ENCODE measurements around the gene ERBB4.

Gene ERBB4

DNA sequence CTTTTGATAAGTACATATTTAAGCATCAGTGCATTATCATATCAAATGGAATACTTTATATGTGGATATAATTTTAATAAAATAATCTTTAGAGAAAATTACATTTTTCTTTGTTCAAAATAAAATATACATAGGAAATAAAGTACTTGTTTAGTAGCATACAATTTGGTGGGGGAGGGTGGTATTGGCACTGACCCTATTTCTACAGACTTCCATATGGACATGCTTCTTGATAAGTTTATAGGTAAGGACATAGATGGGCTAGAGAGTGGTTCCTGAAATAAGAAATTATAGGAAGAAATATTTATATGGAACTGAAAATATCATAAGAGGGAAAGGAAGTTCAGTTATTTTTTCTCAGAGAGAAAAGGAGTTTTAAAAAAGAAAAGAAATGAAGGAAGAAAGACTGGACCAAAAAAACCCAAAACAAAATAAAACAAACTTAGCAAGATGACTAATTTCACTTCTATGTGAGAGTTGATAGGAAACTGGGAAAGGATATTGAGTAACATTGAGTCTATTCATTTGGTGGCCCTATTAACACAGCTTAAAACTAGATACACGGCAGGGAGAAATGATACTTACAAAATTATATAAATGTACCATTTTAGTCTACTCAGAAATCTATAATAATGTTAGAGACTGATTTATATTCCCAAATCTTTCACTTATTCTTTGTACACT is 505.9 kb downstream of the ERBB4 start:
- H3K4me3 ChIP-seq (ENCODE audit: low read length): no peak overlapping the region
- TF ChIP-seq, protein P1, sequence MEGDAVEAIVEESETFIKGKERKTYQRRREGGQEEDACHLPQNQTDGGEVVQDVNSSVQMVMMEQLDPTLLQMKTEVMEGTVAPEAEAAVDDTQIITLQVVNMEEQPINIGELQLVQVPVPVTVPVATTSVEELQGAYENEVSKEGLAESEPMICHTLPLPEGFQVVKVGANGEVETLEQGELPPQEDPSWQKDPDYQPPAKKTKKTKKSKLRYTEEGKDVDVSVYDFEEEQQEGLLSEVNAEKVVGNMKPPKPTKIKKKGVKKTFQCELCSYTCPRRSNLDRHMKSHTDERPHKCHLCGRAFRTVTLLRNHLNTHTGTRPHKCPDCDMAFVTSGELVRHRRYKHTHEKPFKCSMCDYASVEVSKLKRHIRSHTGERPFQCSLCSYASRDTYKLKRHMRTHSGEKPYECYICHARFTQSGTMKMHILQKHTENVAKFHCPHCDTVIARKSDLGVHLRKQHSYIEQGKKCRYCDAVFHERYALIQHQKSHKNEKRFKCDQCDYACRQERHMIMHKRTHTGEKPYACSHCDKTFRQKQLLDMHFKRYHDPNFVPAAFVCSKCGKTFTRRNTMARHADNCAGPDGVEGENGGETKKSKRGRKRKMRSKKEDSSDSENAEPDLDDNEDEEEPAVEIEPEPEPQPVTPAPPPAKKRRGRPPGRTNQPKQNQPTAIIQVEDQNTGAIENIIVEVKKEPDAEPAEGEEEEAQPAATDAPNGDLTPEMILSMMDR (IDR thresholded peaks at IDR 0.05; ENCODE audit: insufficient read depth, low read depth, low read length, missing control alignments): no peak
- DNase-seq (ENCODE audit: low read depth): peak; percentile 56

DNA sequence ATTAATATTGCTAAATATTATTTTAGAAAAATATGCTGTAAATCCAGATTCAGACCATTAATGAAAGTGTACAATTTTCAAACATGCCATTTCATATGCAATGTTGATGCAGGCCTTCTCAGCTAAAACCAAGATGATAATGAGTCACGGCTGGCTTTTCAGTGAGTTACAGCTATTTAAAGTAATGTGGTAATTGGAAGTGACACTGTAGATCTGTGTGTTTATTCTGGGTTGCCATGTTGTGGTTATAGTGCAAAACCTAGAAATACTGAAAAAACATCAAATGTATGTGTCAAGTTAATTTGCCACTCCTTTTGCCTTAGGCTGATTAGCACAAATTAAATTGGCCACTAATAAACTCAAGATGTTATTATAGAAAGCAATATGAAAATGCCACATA is 506.6 kb downstream of the ERBB4 start:
- no peak overlapping the region for H3K4me3 ChIP-seq (ENCODE audit: low read length)
- peak; percentile 61 for DNase-seq (ENCODE audit: low read depth)
- TF ChIP-seq, protein P1 (IDR thresholded peaks at IDR 0.05; ENCODE audit: insufficient read depth, low read depth, low read length, missing control alignments): no peak

DNA sequence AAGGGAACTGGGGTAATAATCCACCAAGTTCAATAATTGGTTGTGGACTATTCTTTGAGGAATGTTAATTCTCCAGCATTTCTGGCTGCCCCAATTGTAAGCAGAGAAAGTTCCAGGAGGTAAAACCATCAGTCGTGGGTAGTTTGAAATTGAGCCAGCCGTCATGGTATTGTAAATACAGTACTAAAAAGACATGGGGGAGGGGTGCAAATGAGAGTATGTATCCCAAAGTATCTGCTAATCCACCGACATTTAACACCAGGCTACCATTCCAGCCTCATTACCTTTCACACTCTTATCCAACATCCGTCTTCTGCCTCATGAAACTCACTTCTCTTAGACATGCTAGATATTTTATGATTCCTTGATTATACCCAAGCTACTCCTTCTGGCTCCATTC is 507.9 kb downstream of the ERBB4 start:
- TF ChIP-seq, protein P1 (IDR thresholded peaks at IDR 0.05; ENCODE audit: insufficient read depth, low read depth, low read length, missing control alignments): no peak
- DNase-seq (ENCODE audit: low read depth): no peak

GRCh38 chr2:212028798-212029394 is 509.7 kb downstream of the ERBB4 start:
- TF ChIP-seq, protein P1 (IDR thresholded peaks at IDR 0.05; ENCODE audit: insufficient read depth, low read depth, low read length, missing control alignments): no peak
- DNase-seq (ENCODE audit: low read depth): no peak
- H3K4me3 ChIP-seq (ENCODE audit: low read length): no peak overlapping the region

More for the DNA sequence above, 507.9 kb downstream of the ERBB4 start:
- H3K4me3 ChIP-seq (ENCODE audit: low read length): no peak overlapping the region

DNA sequence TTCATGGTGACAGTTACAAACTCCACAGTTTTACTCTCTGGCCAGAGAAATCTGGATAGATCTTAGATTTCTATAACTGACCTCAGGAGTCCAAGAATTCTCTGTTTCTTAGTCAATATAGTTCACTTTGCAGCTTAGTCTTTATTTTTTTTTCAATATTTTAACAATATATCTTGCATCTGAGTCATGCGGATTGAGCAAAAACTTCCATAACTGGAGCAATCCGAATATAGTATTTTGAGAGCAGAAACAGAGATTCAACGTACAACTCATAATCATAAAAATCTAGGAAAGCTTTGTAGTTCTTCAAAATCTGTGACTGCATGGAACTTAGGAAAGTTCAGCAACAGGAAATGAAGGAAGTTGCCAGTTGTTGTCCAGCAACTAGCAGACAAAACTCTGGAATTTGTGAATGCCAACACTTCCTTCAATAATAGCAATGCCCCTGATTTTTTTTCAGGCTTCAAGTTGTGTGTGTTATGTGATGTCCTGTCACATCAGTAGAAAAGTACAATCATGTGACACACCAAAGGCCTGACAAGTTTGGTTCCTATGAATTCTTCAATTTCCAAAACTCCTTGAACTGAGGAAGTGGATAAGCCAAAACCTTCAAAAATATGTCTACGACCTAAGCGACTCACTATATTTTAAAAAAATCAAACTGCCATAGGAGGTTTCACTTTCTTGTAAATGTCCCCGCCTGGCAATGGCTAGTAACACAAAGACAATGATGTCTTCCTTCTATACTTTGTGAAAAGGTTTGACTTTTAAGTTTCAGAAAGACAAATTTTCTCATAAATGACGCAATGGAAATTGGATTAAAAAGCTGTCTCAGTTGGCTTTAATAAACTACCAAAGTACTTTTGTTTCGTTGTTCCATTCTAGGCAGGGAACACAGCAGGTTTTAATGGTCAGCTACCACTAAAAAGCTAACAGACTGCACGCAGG is 510.6 kb downstream of the ERBB4 start:
- no peak for DNase-seq (ENCODE audit: low read depth)
- TF ChIP-seq, protein P1 (IDR thresholded peaks at IDR 0.05; ENCODE audit: insufficient read depth, low read depth, low read length, missing control alignments): no peak
- H3K4me3 ChIP-seq (ENCODE audit: low read length): no peak overlapping the region

DNA sequence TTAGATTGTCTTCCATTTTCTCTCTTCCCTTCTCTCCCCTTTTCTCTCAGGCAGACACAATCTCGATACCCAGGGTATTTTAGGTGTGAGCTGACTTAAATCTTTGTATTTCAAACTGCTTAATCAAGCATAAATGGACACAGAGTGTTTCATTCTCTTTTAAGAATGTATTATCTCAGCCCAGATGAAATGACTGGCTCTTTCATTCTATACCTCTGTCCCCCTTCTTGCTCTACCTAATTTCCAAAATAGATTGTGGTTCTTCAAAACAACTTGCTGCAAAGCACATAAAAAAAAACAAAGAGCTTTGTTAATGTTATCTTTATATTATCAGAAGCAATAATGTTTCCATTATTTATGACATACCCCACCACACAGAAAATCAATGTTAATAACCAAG is 514.6 kb downstream of the ERBB4 start:
- H3K4me3 ChIP-seq (ENCODE audit: low read length): no peak overlapping the region
- DNase-seq (ENCODE audit: low read depth): no peak
- TF ChIP-seq, protein P1 (IDR thresholded peaks at IDR 0.05; ENCODE audit: insufficient read depth, low read depth, low read length, missing control alignments): no peak

All from epithelial cell of esophagus (primary cell).